ENCODE measurements around the gene ATAD3A. TPM values are rescaled to one million over a fixed set of nuclear protein-coding genes. Genes with fewer than 3 reads are reported as not detected.
"Not testable (repeated sequence)": the region's sequence is repeated elsewhere in the genome, so short reads cannot be mapped to it uniquely, and the experiment has no call there.

The ATAD3A gene
- total RNA-seq, result 10 to 100 TPM; 14.9 to 72.6 (median 24.4) TPM

GRCh38 chr1:1511533-1512285 is at the start of gene ATAD3A:
Gene ATAD3A, plus strand, starts transcription at chr1:1512162. Its CDS starts 107 bp downstream, at chr1:1512269.
- TF ChIP-seq CTCF (IDR thresholded peaks at IDR 0.05) (peak in 3 of 6 experiments; percentile 8 to 29 (median 13)), POLR2A (IDR thresholded peaks at IDR 0.05) (peak; percentile 46 to 57)

GRCh38 chr1:1462318-1462966 is 49.5 kb upstream of the ATAD3A start:
- Histone ChIP-seq H3K4me3 (peak overlapping the region in 2 of 4 donors; percentile 1 to 18), H3K27me3 (no peaks in the 10 kb centered on the region), H3K9me3 (no peaks in the 10 kb centered on the region), H3K36me3 (no peaks in the 10 kb centered on the region), H3K27ac (peak overlapping the region in 3 of 4 donors; percentile 22 to 49 (median 39)), H3K4me1 (no peaks in the 10 kb centered on the region)
- peak in 2 of 3 donors; percentile 67 to 77 for DNase-seq
- TF ChIP-seq POLR2A (IDR thresholded peaks at IDR 0.05) (no peak), CTCF (IDR thresholded peaks at IDR 0.05) (no peak)

More at GRCh38 chr1:1511533-1512285, at the start of gene ATAD3A:
- peak within 1 kb of the TSS; percentile 62 to 84 (median 76) for H3K4me3 ChIP-seq
- peaks cover 0 to under 1% (median 0%) of the 10 kb centered on the region in 3 donors for H3K36me3 ChIP-seq
- DNase-seq, result peak; percentile 96 to 99 (median 99)
- H3K4me1 ChIP-seq, result peaks cover 0 to 10% (median 0%) of the 10 kb centered on the region in 4 donors
- H3K27ac ChIP-seq, result peak within 1 kb of the TSS; percentile 79 to 91 (median 85)
- no peaks in the 10 kb centered on the region for H3K9me3 ChIP-seq
- no peaks in the 10 kb centered on the region for H3K27me3 ChIP-seq

GRCh38 chr1:1463312-1463711 is 48.6 kb upstream of the ATAD3A start:
- TF ChIP-seq POLR2A (IDR thresholded peaks at IDR 0.05), result no peak
- no peak for TF ChIP-seq CTCF (IDR thresholded peaks at IDR 0.05)
- H3K27ac ChIP-seq, result no peak overlapping the region
- DNase-seq, result no peak
- no peaks in the 10 kb centered on the region for H3K27me3 ChIP-seq
- H3K9me3 ChIP-seq, result no peaks in the 10 kb centered on the region
- no peak overlapping the region for H3K4me3 ChIP-seq
- H3K36me3 ChIP-seq, result no peaks in the 10 kb centered on the region
- no peaks in the 10 kb centered on the region for H3K4me1 ChIP-seq

- peaks cover 0 to 16% (median 6%) of the 10 kb centered on the region in 4 donors for H3K4me1 ChIP-seq
- H3K27me3 ChIP-seq, H3K27ac ChIP-seq, H3K9me3 ChIP-seq, H3K4me3 ChIP-seq, DNase-seq, H3K36me3 ChIP-seq: not testable (repeated sequence)
These were observed 43.6 kb upstream of the ATAD3A start for GRCh38 chr1:1468196-1468985.

- no peak for DNase-seq
- Histone ChIP-seq H3K27ac (peak overlapping the region; percentile 81 to 87 (median 84)), H3K27me3 (no peaks in the 10 kb centered on the region), H3K36me3 (no peaks in the 10 kb centered on the region), H3K4me1 (peaks cover 0 to 20% (median 6%) of the 10 kb centered on the region in 4 donors), H3K4me3 (peak overlapping the region; percentile 77 to 88 (median 82)), H3K9me3 (no peaks in the 10 kb centered on the region)
- TF ChIP-seq CTCF (IDR thresholded peaks at IDR 0.05), result no peak
- no peak for TF ChIP-seq POLR2A (IDR thresholded peaks at IDR 0.05)
These were observed 41.2 kb upstream of the ATAD3A start for GRCh38 chr1:1470626-1471388.

Data from Peyer's patch (tissue), 4 donors.